HFFc6 (cell line): Measurements from ENCODE around the gene CHAD. TPM values are rescaled to one million over a fixed set of nuclear protein-coding genes. Genes with fewer than 3 reads are reported as not detected.

Experiments
- DNase-seq: peaks from one replicate; pipeline ENCODE4 v3.0.0-alpha.2; 2018
- H3K27ac Mint-ChIP-seq: 2 replicates; pipeline ENCODE4 v1.8.0; 2020; ENCODE audit warnings: mild to moderate bottlenecking, mixed read lengths
- H3K27me3 Mint-ChIP-seq: 2 replicates; pipeline ENCODE4 v1.8.0; 2021; ENCODE audit warnings: mild to moderate bottlenecking, moderate library complexity, mixed read lengths; ENCODE audit not compliant: insufficient read depth
- H3K36me3 Mint-ChIP-seq: 2 replicates; pipeline ENCODE4 v1.8.0; 2021; ENCODE audit warnings: low read depth, mixed read lengths
- H3K4me1 Mint-ChIP-seq: 2 replicates; pipeline ENCODE4 v1.8.0; 2020; ENCODE audit warnings: low read depth, mixed read lengths
- H3K4me3 Mint-ChIP-seq: 2 replicates; pipeline ENCODE4 v1.8.0; 2020; ENCODE audit warnings: mild to moderate bottlenecking, moderate library complexity, mixed read lengths
- H3K9me3 Mint-ChIP-seq: 2 replicates; pipeline ENCODE4 v1.8.0; 2020; ENCODE audit warnings: mild to moderate bottlenecking, mixed read lengths
- CTCF ChIP-seq: fragments of 200-600 bp; sonication (generic); IDR thresholded peaks from 2 replicates; pipeline ENCODE4 v1.5.0; 2021; ENCODE audit warnings: antibody characterized with exemption, mild to moderate bottlenecking
- total RNA-seq, 6 experiments: library from RNA; stranded (reverse); fragmentation: NEBNext Ultra II Directional; extraction: Animal tissue kit (Norgen Biotek cat#: 25700); gene quantifications; 2 replicates in 1 of 6; 3 replicates in 5 of 6; pipeline ENCODE4 v1.2.3, GENCODE V29; 2021

Gene CHAD
- total RNA-seq, 6 experiments from 2014 or later, result not detected

GRCh38 chr17:50451943-50452629 is 16.6 kb downstream of the CHAD start:
- Mint-ChIP-seq H3K4me3 (no peak overlapping the region), H3K27me3 (no peaks in the 10 kb centered on the region), H3K9me3 (no peaks in the 10 kb centered on the region), H3K27ac (no peak overlapping the region), H3K4me1 (peaks cover 10% of the 10 kb centered on the region; the same call in 1 of the 2 replicates), H3K36me3 (no peaks in the 10 kb centered on the region; the same call in 1 of the 2 replicates)
- DNase-seq, result no peak
- no peak for TF ChIP-seq CTCF

GRCh38 chr17:50448643-50449042 is 20.0 kb downstream of the CHAD start:
- no peaks in the 10 kb centered on the region for H3K36me3 Mint-ChIP-seq
- no peak for DNase-seq
- no peak overlapping the region for H3K4me3 Mint-ChIP-seq
- H3K27ac Mint-ChIP-seq, result no peak overlapping the region
- peaks cover 10% of the 10 kb centered on the region; the same call in 1 of the 2 replicates for H3K4me1 Mint-ChIP-seq
- TF ChIP-seq CTCF, result no peak
- H3K9me3 Mint-ChIP-seq, result no peaks in the 10 kb centered on the region
- no peaks in the 10 kb centered on the region for H3K27me3 Mint-ChIP-seq

- H3K4me3 Mint-ChIP-seq, result no peak overlapping the region
- no peaks in the 10 kb centered on the region for H3K36me3 Mint-ChIP-seq
- no peaks in the 10 kb centered on the region for H3K27me3 Mint-ChIP-seq
- TF ChIP-seq CTCF, result no peak
- DNase-seq, result no peak
- H3K9me3 Mint-ChIP-seq, result no peaks in the 10 kb centered on the region
- peaks cover 15% of the 10 kb centered on the region for H3K4me1 Mint-ChIP-seq
- H3K27ac Mint-ChIP-seq, result no peak overlapping the region
Measured at GRCh38 chr17:50447870-50448595, 20.6 kb downstream of the CHAD start.

- Mint-ChIP-seq H3K27ac (no peak overlapping the region), H3K4me3 (no peak overlapping the region), H3K36me3 (no peaks in the 10 kb centered on the region), H3K27me3 (no peaks in the 10 kb centered on the region), H3K4me1 (peaks cover 5% of the 10 kb centered on the region), H3K9me3 (no peaks in the 10 kb centered on the region)
- TF ChIP-seq CTCF, result no peak
- DNase-seq, result no peak
Measured at GRCh38 chr17:50445730-50446325, 22.9 kb downstream of the CHAD start.

- H3K36me3 Mint-ChIP-seq, result peaks cover 4% of the 10 kb centered on the region; the same call in 1 of the 2 replicates
- no peaks in the 10 kb centered on the region for H3K9me3 Mint-ChIP-seq
- no peak overlapping the region for H3K27ac Mint-ChIP-seq
- DNase-seq, result no peak
- H3K27me3 Mint-ChIP-seq, result no peaks in the 10 kb centered on the region
- peaks cover 5% of the 10 kb centered on the region for H3K4me1 Mint-ChIP-seq
- TF ChIP-seq CTCF, result no peak
- H3K4me3 Mint-ChIP-seq, result no peak overlapping the region
Measured at GRCh38 chr17:50444841-50445715, 23.6 kb downstream of the CHAD start.
